ENCODE data around the gene IQSEC1. TPM values are rescaled to one million over a fixed set of nuclear protein-coding genes. Genes with fewer than 3 reads are reported as not detected.

Gene IQSEC1
- total RNA-seq, 1 experiment from 2014 or later: 28.1 TPM

DNA sequence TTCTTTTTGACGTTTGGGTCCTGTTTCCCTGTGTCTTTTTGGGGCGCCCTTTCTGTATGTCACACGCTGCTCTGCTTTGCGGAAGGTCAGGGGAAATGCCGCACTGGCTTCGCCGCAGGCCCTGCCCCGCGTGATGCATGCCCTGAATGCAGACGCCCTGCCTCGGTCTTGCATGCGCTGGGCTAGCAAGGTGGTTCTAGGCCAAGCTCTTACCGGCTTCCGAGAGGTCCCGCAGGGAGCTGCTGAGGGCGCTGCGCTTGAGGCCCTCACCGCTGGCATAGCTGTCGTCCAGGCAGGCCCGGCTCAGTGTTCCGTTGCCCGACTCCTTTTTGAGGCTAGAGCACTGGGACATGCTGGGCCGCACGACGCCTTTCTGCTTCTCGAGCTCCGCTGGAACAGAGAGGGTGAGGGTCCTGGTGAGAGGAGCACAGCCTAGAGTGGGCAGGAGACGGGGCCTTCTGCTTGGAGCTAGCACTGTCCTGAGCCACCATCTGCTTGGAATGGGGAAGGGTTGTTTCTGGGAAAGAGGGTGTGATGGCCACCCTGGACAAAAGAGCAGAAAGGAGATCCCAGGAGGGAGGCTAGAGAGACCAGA lies 165.0 kb downstream of the IQSEC1 start:
- TF ChIP-seq CEBPB (IDR thresholded peaks at IDR 0.05; ENCODE audit: low read depth) (no peak), ATF3 (IDR thresholded peaks at IDR 0.05) (no peak), SRF (IDR thresholded peaks at IDR 0.05; ENCODE audit: low read depth) (no peak), SP1 (IDR thresholded peaks at IDR 0.05; ENCODE audit: low read depth) (no peak), JUND (IDR thresholded peaks at IDR 0.05) (no peak), EZH2 (IDR thresholded peaks at IDR 0.05) (no peak), ZFX (IDR thresholded peaks at IDR 0.05) (no peak), SIN3A (IDR thresholded peaks at IDR 0.05; ENCODE audit: low read depth) (no peak), MAX (IDR thresholded peaks at IDR 0.05) (no peak), POLR2A (IDR thresholded peaks at IDR 0.05; ENCODE audit: borderline replicate concordance, extremely low read depth, insufficient read depth, insufficient read length) (no peak), EGR1 (IDR thresholded peaks at IDR 0.05; ENCODE audit: low read depth) (no peak), ZNF274 (IDR thresholded peaks at IDR 0.05; ENCODE audit: low read depth, low read length) (no peak), EZH2phosphoT487 (IDR thresholded peaks at IDR 0.05; ENCODE audit: borderline replicate concordance) (no peak), CBX3 (IDR thresholded peaks at IDR 0.05; ENCODE audit: low read depth) (no peak), POLR2AphosphoS5 (IDR thresholded peaks at IDR 0.05; ENCODE audit: low read depth, low read length) (no peak)
- TF ChIP-seq, protein P1, sequence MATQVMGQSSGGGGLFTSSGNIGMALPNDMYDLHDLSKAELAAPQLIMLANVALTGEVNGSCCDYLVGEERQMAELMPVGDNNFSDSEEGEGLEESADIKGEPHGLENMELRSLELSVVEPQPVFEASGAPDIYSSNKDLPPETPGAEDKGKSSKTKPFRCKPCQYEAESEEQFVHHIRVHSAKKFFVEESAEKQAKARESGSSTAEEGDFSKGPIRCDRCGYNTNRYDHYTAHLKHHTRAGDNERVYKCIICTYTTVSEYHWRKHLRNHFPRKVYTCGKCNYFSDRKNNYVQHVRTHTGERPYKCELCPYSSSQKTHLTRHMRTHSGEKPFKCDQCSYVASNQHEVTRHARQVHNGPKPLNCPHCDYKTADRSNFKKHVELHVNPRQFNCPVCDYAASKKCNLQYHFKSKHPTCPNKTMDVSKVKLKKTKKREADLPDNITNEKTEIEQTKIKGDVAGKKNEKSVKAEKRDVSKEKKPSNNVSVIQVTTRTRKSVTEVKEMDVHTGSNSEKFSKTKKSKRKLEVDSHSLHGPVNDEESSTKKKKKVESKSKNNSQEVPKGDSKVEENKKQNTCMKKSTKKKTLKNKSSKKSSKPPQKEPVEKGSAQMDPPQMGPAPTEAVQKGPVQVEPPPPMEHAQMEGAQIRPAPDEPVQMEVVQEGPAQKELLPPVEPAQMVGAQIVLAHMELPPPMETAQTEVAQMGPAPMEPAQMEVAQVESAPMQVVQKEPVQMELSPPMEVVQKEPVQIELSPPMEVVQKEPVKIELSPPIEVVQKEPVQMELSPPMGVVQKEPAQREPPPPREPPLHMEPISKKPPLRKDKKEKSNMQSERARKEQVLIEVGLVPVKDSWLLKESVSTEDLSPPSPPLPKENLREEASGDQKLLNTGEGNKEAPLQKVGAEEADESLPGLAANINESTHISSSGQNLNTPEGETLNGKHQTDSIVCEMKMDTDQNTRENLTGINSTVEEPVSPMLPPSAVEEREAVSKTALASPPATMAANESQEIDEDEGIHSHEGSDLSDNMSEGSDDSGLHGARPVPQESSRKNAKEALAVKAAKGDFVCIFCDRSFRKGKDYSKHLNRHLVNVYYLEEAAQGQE (IDR thresholded peaks at IDR 0.05; ENCODE audit: low read depth): no peak
- TF ChIP-seq, protein P2, sequence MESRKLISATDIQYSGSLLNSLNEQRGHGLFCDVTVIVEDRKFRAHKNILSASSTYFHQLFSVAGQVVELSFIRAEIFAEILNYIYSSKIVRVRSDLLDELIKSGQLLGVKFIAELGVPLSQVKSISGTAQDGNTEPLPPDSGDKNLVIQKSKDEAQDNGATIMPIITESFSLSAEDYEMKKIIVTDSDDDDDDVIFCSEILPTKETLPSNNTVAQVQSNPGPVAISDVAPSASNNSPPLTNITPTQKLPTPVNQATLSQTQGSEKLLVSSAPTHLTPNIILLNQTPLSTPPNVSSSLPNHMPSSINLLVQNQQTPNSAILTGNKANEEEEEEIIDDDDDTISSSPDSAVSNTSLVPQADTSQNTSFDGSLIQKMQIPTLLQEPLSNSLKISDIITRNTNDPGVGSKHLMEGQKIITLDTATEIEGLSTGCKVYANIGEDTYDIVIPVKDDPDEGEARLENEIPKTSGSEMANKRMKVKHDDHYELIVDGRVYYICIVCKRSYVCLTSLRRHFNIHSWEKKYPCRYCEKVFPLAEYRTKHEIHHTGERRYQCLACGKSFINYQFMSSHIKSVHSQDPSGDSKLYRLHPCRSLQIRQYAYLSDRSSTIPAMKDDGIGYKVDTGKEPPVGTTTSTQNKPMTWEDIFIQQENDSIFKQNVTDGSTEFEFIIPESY (IDR thresholded peaks at IDR 0.05; ENCODE audit: extremely low read depth, insufficient replicate concordance, low read length): no peak
- peaks cover 0 to 13% of the 10 kb centered on the region in 2 experiments; a peak in 2 of 4 replicates for H3K36me3 ChIP-seq (ENCODE audit: control insufficient read depth in 1 of 2, insufficient read depth in 2 of 2, low read length in 2 of 2)
- BruUV-seq (replicated peaks): no TSS peak

More for the DNA sequence above, 165.0 kb downstream of the IQSEC1 start:
- ATAC-seq (no peak), DNase-seq (ENCODE audit: low read depth, low spot score) (no peak)
- Histone ChIP-seq H3K4me1 (ENCODE audit: control insufficient read depth in 1 of 2, insufficient read depth in 2 of 2, low read length in 2 of 2) (no peaks in the 10 kb centered on the region), H3K4me3 (replicated peaks in 1 of 2; ENCODE audit: low read depth in 1 of 2, low read length in 2 of 2) (no peak overlapping the region), H3K9ac (ENCODE audit: low read length) (no peak overlapping the region), H2AFZ (ENCODE audit: low read depth, low read length, poor library complexity, severe bottlenecking) (no peak overlapping the region), H3K9me2 (ENCODE audit: insufficient read depth) (no peaks in the 10 kb centered on the region), H3K4me2 (ENCODE audit: low read length) (no peak overlapping the region), H3K27ac (ENCODE audit: low read depth, low read length) (no peak overlapping the region), H3K27me3 (ENCODE audit: insufficient read depth, low read length) (no peaks in the 10 kb centered on the region), H3K79me2 (ENCODE audit: insufficient read depth, low read length) (no peaks in the 10 kb centered on the region), H4K20me1 (ENCODE audit: insufficient read depth) (no peaks in the 10 kb centered on the region), H3K9me3 (ENCODE audit: control insufficient read depth in 1 of 2, insufficient read depth in 1 of 2, low read depth in 1 of 2, low read length in 2 of 2) (no peaks in the 10 kb centered on the region)
- ChIA-PET RAD21 (ENCODE audit: low non-redundant PET in 1 of 2, low total read pairs in 2 of 2, uncharacterized antibody in 2 of 2, unreplicated experiment in 2 of 2) (no interaction called here), POLR2A (no interaction called here), CTCF (no interaction called here)
- intact Hi-C loops (cut with micrococcal nuclease): no loop called here
